Measurements from ENCODE around the gene RNF169. TPM values are rescaled to one million over a fixed set of nuclear protein-coding genes. Genes with fewer than 3 reads are reported as not detected.
"Not testable (repeated sequence)": the region's sequence is repeated elsewhere in the genome, so short reads cannot be mapped to it uniquely, and the experiment has no call there.

RNF169 gene
- total RNA-seq, 1 donor from 2014 or later, result 19.8 TPM

DNA sequence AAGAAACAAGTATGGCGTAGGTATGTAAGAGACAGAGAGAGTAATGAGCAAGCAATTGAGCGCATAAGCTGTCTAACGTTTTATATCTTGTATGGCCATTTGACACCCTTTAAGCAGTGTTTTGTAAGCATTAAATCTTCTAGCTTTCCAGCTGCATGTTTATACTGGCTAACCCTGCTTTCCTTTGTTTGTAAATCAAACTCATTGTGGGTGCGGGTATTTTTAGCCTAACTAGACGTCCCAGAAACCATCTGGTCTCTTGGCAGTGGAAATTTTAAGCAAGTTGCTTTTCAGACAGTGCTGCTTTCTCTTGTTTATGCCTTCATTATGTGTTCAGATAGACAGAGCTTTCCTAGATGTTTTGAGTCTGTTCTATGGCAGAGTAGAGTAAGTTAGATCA, 73.5 kb downstream of the RNF169 start:
- no peak for DNase-seq (ENCODE audit: low spot score)

DNA sequence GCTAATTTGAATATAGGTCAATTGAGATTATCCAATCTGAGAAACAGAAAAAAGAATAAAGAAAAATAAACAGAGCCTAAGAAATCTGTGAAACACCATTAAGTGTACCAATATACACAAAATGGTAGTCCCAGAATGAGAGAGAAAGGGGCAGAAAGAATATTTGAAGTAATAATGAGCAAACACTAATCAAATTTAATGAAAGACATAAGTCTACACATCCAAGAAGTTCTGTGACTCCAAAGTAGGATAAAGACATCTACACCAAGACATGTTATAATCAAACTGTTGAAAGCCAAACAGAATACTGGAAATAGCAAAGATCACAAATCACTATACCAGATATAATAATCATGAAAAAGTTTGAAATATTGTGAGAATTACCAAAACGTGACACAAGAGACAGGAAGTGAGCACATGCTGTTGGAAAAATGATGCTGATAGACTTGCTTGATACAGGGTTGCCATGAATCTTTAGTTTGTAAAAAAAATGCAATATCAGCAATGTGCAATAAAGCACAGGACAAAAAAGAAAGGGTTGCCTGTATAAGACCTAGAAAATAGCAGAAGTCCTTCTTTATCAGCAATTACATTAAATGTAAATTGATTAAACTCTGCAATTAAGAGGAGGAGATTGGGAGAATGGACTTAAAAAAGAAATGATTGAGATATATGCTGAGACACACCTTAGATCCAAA, 75.8 kb downstream of the RNF169 start:
- DNase-seq (ENCODE audit: low spot score), result no peak

DNA sequence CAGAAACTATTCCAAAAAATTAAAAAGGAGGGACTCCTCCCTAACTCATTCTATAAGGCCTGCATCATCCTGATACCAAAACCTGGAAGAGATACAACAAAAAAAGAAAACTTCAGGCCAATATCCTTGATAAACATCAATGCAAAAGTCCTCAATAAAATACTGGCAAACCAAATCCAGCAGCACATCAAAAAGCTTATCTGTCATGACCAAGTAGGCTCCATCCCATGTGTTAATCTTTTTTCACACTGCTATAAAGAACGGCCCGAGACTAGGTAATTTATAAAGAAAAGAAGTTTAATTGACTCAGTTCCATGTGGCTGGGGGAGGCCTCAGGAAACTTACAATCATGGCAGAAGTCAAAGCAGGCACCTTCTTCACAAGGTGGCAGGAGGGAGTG, 76.9 kb downstream of the RNF169 start:
- DNase-seq (ENCODE audit: low spot score), result not testable (repeated sequence)

DNA sequence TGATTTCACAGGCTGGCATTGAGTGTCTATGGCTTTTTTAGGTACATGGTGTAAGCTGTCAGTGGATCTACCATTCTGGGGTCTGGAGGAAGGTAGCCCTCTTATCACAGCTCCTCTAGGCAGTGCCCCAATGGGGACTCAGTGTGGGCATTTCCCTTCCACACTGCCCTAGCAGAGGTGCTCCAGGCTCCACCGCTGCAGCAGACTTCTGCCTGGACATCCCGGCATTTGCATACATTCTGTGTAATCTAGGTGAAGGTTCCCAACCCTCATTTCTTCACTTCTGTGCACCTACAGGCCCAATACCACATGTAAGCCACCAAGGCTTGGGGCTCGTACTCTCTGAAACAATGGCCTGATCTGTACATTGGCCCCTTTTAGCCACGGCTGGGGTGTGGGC, 78.3 kb downstream of the RNF169 start:
- DNase-seq (ENCODE audit: low spot score), result no peak

DNA sequence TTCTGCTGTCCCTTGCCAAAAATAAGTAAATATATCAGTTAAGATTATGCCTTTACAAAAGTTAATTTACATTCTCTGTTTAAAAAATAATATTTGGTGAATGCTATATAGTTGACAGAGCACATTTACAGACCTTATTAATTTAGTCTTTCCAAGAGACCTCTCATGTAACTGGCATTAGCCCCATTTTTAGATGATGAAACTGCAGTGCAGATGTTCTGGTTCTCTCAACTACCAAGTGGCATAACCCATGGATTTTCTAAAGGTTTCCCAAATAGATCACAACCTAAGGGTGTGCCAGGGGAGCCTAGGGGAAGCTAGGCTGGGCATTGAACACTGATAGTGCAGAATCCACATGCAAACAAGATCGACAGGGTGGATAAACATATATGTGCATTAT, 88.5 kb downstream of the RNF169 start:
- DNase-seq (ENCODE audit: low spot score), result no peak

DNA sequence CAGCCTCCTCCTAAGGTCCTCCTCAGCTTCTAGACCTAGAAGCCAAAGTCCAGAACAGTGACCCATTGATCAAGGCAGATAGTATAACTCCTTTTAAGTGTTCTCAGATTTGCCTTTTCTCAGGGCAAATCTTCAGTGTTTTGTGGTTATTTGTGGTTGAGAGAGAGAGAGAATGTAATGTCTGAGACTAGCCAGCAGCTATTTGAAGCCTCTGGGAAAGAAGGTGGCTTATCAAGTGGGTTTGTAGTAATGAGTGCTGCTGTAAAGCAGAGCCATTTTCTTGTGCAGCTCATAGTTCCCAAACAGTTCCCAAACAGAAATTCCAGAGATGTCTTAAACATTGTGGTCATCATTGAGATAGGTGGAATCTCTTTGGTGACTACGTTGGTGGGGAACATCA, 89.5 kb downstream of the RNF169 start:
- DNase-seq (ENCODE audit: low spot score), result no peak

DNA sequence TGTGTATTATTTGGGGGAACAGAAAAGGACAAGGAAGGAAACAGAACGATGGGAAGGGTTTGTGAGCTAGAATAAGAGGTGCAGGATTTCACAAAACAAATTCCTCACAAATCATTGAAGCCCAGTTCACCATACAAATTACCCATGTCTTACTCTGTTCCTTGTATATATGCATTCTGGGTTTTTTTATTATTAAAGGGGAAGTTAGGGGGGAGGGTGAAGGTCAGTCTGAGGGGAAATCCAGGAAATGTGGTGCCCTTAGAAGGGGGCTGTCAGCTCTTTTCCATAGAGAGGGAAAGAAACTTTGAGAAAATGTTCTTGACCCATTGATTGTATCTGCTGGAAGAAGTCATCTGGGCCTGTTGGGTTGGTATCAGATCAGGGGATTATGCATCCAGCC, 90.8 kb downstream of the RNF169 start:
- no peak for DNase-seq (ENCODE audit: low spot score)

DNA sequence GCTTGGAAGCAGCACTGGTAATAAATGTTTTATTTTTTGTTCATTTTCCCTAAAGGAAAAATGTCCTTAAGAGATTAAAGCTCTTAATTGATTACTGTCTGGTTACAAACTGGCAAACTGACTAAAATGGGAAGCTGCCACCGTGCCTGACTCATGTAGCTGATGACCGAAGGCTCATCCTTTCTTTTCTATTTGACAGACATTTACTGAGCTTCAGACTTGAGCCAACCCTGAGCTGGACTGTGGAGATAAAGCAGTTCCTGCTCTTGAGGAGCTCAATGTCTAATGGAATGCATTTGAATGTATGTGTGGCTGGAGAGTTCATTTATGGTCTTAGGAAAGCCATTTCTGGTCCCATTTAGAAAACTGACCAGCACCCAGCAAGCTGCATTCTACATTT, 91.3 kb downstream of the RNF169 start:
- DNase-seq (ENCODE audit: low spot score), result no peak

DNA sequence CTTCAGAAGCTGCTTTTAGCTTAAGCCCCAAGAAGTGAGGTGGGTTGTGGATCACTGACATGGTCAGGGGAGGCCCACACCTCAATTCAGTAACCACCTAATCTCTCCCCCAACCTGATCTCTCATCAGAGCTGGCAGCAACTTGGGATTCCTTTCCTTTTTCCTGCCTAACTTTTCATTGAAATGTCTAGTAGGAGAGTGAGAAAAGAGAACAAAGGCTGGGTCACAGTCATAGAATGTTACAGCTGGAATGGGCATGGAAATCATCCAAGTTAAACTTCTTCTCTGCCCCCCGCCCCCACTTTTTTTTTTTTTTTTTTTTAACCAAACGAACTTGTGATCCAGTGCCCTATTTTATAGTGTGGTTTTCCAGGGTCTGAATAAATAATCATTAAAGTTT, 91.8 kb downstream of the RNF169 start:
- no peak for DNase-seq (ENCODE audit: low spot score)

DNA sequence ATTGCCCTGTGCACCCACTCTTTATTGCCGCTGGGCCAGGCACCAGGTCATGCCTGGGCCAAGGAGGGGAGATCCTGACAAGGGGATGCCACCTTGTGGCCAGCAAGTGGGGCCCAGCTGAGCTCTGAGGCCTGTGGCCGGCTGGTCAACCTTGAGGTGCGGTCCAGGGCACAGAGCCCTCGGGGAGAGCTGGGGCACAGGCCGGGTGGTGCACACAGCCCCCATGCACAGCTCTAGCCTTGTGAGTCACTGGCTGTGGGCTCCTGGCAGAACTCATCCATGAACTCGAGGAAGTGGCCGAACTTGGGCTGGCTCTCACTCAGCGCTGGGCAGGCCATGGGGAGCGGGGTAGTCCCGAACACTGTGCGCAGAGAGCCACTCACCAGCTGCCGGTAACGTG, 94.3 kb downstream of the RNF169 start:
- DNase-seq (ENCODE audit: low spot score), result no peak

DNA sequence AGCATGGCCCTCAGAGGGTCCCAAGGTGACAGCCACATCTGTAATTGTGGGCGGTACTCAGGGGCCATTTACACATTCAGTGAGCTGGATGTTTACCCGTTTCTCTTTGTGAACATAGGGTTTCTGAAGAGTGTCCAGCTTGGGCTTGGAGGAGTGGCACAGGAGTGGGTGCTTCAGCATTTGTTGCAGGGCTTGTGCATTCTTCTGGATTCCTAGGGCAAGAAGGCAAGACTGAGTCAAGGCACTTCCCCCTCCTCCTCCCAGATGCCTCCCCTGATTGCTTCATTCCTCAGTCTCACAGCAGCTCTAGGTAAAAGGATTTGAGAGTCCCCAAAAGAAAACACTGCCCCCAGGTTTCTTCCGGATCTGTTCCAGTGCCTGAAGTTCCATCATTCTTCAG, 95.4 kb downstream of the RNF169 start:
- no peak for DNase-seq (ENCODE audit: low spot score)

DNA sequence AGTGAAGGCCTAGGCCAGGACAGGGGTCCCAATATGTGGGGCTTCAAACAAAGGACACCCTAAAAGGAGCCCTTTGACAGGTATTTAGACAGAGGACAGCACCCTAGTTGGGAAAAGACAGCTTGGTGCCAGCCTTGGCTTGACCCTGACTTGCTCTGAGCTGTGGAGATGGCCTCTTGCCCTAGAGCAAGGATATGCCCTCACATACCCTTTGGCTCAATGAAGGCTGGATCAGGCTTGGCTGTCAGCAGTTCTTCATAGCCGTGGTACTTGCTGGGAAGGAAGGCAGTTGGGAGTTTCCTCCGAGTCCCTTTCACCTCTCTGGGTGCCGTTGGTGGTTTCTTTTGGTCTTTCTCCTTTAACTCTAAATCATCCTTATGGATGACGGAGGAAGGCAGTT, 96.2 kb downstream of the RNF169 start:
- no peak for DNase-seq (ENCODE audit: low spot score)

DNA sequence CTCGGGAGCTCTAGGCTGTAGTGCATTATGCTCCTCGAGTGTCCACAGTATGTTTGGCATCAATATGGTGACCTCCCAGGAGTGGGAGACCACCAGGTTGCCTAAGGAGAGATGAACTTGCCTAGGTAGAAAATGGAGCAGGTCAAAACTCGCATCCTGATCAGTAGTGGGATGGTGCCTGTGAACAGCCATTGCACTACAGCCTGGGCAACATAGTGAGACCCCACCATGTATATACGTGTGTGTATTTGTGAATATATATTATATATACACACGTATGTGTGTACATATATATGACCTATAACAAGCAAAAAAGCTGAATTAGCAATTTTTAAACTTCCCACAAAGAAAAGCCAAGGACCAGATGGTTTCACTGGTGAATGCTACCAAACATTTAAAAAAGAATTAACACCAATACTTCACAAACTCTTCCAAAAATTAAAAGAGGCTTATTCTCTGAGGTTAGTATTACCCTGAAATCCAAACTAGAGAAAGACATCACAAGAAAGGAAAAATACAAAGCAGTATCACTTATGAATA, 97.4 kb downstream of the RNF169 start:
- no peak for DNase-seq (ENCODE audit: low spot score)

DNA sequence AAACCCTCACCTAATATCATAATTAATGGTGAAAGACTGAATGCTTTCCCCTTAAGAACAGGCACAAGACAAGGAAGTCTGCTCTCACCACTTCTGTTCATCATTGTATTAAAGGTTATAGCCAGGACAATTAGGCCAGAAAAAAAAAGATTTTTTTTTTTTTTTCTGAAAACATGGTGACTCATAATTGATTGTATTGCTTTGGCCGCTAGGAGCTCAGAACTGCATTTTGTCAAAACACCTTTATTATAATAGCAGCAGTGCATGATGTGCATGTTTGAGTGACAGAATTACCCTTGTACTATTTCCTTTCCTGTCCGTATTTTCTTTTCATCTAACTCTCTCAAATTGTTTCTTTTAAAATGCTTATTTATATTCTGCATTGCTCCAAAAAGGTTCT, 98.1 kb downstream of the RNF169 start:
- no peak for DNase-seq (ENCODE audit: low spot score)

DNA sequence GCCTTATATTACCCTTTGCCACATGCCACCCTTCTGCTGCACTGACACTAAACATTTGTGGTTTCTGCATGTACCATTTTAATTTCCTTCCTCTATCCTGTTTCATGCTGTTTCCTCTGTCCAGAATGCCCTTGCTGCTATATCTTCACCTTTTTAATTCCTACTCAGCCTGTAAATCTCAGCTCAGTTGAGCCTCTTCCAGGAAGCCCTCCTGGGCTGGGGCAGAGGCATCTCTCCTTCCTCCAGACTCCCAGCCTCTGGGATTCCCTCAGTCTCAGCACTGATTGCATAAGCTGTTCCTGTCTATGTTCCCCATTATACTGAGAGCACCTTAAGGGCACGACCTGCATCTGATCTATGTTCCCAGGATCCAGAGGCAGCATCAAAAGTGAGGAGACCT, 98.7 kb downstream of the RNF169 start:
- DNase-seq (ENCODE audit: low spot score), result no peak

DNA sequence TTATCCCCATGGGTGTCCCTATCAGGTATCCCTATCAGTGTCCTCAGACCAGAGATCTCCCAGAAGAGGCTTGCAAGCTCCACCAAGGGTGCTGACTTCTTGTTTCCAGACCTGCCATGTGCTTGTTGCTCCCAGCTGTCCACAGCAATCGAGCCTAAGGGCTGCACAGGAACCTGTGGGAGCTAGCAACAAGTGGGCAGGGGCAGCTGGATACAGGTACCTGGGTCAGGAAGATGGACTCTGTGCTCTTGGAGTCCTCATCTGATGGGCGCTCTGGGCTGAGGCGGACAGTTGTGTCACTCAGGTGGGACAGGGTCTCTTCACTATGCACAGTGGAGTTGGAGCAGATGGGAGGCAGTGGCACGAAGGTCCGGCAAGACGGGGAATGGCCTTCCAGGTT, 99.2 kb downstream of the RNF169 start:
- DNase-seq (ENCODE audit: low spot score), result no peak

DNA sequence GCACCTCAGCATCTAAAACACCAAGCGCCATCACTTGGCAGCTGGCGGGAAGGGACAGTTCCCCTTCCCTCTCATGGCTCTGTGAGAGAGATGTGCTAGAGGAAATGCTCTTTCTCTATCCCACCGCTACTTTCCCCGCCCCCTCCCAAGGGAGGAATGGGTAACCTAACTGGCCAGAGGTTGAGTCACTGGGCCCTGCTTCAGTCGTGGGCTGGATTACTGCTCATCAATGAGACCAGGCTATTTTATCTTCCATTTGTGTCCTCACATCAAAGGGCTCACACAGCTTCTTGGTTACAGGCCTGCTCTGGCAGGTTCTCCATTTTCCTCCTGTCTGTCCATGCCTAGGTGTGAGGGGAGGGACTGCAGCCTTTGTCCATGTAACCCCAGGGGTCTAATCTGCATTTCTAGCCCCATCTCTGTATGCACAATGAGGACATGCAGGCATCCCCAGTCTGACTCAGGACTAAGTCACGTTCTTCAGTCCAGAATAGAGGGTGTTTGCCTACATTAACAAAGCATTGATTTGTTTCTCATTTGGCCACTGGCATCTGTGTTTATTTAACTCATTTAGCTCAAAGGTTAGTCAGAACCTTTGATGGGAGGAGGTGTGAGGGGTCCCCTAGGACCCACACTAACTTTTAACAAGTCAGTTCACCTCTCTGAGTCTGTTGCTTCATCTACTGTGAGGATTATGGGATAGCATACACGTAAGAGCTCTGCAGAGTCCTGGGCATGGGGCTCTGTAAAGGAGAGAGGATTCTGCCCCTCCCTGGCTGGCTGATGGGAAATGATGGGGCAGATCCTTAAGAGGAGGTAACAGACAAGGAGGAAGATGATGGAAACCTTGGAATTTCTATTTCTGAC, 101.1 kb downstream of the RNF169 start:
- DNase-seq (ENCODE audit: low spot score), result no peak

DNA sequence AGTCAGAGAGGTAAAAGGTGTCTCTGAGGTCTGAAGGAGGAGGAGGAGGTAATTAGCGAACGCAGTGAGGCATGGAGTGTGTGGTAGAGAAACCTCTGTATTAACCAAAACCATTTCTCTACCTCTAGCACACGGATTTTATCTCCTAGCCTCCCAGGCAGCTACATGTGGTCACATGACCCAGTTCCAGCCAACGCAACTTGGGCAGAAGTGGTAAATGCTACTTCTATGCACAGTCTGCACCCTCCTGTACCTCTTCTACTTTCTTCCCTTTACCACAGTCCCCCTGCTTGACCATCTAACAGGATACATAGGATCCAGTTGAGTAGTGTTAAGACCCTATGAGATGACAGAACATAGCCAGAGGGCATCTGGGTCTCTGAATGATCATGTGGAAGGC, 104.6 kb downstream of the RNF169 start:
- no peak for DNase-seq (ENCODE audit: low spot score)

DNA sequence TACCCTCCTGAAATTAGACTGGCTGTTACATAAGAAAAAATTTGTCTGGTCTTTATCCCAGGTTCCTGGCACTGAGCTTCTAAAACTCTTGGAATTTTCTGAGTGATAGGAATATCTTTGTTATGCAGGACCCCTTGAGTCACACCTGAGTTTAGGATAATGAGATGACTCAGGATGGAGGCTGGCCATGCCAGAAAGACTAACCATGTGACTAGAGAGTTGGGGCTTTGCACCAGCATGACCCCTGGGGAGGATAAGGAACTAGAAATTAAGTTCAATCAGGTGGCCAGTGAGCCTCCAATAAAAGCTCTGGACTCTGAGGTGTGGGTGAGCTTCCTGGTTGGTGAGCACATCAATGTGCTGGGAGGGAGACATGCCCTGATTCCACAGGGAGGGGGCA, 112.1 kb downstream of the RNF169 start:
- DNase-seq (ENCODE audit: low spot score), result no peak

DNA sequence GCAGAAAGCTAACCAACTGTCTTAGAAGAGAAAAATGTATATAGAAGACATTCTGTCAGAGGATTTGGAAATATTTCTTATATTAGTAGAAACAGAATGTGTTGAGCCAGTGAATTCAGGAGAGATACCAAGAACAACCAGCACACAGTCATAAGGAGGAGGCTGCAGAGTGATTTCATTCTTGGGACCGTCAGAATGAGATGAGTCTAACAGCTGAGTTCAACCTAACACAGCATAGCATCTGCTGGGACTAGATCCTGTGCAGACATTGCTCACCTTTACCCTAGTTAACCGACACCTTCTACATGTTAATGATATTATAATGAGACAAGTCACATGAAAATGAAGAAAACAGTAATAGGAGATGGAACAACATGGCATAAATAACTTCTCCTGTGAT, 114.8 kb downstream of the RNF169 start:
- DNase-seq (ENCODE audit: low spot score), result no peak

DNA sequence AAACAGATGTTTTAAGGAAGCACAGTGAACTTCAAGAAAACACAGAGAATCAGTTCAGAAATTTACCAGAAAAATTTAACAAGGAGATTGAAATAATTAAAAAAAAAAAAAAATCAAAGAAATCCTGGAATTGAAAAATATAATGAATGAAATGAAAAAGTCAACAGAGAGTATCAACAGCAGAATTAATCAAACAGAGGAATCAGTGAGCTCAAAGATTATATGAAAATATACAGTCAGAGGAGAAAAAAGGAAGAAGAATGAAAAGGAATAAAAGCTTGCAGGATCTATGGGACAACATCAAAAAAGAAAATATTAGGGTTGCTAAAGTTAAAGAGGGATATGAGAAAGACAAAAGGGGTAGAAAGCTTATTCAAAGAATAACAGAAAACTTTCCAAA, 117.9 kb downstream of the RNF169 start:
- DNase-seq (ENCODE audit: low spot score), result no peak

DNA sequence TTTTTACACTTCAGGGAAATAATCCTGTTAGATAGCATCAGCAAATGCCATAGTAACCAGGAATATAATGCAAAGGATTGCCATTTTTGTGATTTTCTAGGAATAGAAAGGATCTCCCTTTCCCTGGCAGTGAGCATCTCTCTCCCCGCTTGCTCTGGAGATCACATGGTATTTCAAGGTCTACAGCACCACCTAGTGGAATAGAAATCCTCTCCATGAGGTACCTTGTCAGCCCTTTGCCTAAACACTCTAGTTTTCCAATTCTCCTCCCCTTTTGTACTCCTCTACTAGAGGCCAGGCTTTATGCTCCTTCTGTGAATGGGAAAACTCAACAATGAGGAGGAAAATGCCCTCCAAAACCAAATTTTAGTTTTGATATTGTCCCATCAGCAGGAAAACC, 121.8 kb downstream of the RNF169 start:
- DNase-seq (ENCODE audit: low spot score), result no peak

DNA sequence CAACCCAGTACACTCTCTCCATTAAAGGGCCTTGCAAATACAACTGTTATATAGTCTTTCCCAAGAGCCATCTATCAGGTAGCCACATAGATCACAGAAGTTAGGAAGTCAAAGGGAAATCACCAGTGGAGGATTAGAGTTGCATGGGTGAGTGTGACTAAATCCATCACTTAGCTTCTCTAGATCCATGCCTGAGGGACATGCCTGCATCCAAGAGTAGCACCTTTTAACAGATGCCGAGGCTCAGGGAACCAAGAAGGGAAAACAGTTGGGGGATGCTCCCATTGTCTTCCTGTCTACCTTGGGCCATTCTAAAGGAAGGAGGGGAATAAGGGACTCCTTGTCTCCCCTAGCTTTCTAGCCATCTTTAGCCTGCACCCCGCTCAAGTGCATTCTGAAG, 122.4 kb downstream of the RNF169 start:
- no peak for DNase-seq (ENCODE audit: low spot score)
